ENCODE data around the gene CENPS. TPM values are rescaled to one million over a fixed set of nuclear protein-coding genes. Genes with fewer than 3 reads are reported as not detected.

The CENPS gene
- total and polyA plus RNA-seq, 2 of the 8 experiments (the other 6 are each of a cell fraction or from before 2014, with no cell fraction given) = 7.8 to 20.3 TPM

GRCh38 chr1:10437052-10437451 lies 6.8 kb downstream of the CENPS start:
- Histone ChIP-seq H3K9ac (replicated peaks in 1 of 4; ENCODE audit: extremely low read depth in 1 of 4, low read depth in 3 of 4, low read length in 3 of 4) (no peak overlapping the region), H2AFZ (ENCODE audit: low read length) (no peak overlapping the region), H3K36me3 (ENCODE audit: control insufficient read depth in 2 of 4, insufficient read depth in 4 of 4, low read length in 3 of 4) (peaks cover 0 to 5% (median 0%) of the 10 kb centered on the region in 4 experiments; a peak in 1 of 8 replicates), H3K79me1 (ENCODE audit: low read depth, low read length) (no peaks in the 10 kb centered on the region; the same call in 1 of the 2 replicates), H4K20me1 (replicated peaks in 1 of 2; ENCODE audit: control insufficient read depth in 1 of 2, insufficient read depth in 2 of 2, low read length in 2 of 2) (no peaks in the 10 kb centered on the region), H3K79me2 (ENCODE audit: control insufficient read depth in 1 of 2, insufficient read depth in 2 of 2, low read length in 2 of 2) (no peaks in the 10 kb centered on the region), H4K5ac (ENCODE audit: insufficient read length, low read depth, low read length) (no peak overlapping the region), H3K9me3 (ENCODE audit: insufficient read depth in 2 of 2, low read depth in 1 of 2, low read length in 1 of 2) (no peaks in the 10 kb centered on the region), H3K27ac (ENCODE audit: low read depth, low read length) (no peak overlapping the region), H4K8ac (ENCODE audit: extremely low read depth, insufficient read depth, low read length) (no peak overlapping the region), H3K27me3 (replicated peaks in 1 of 4; ENCODE audit: control insufficient read depth in 3 of 4, extremely low read depth in 1 of 4, insufficient read depth in 3 of 4, low read length in 3 of 4) (no peaks in the 10 kb centered on the region), H2AK5ac (ENCODE audit: low read depth, low read length) (no peak overlapping the region), H3K23ac (ENCODE audit: insufficient read length) (no peak overlapping the region), H2BK12ac (ENCODE audit: low read depth, low read length) (no peak overlapping the region), H2BK120ac (replicated peaks; ENCODE audit: low read depth, low read length) (no peak overlapping the region), H4K91ac (replicated peaks; ENCODE audit: insufficient read length, low read length) (no peak overlapping the region), H3K18ac (ENCODE audit: extremely low read depth, low read length) (no peak overlapping the region), H3K4me2 (ENCODE audit: insufficient read depth in 1 of 2, low read depth in 2 of 2, low read length in 2 of 2) (no peak overlapping the region), H3K56ac (replicated peaks; ENCODE audit: insufficient read length, low read depth, low read length) (no peak overlapping the region), H3K4me3 (ENCODE audit: extremely low read depth in 1 of 4, insufficient read depth in 2 of 4, low read depth in 3 of 4, low read length in 4 of 4) (no peak overlapping the region), H3K14ac (ENCODE audit: insufficient read length) (no peak overlapping the region), H3K4me1 (replicated peaks in 1 of 4; ENCODE audit: control insufficient read depth in 3 of 4, insufficient read depth in 4 of 4, low read length in 3 of 4) (no peaks in the 10 kb centered on the region), H2BK5ac (ENCODE audit: low read depth, low read length) (no peak overlapping the region), H2BK15ac (ENCODE audit: low read length) (no peak overlapping the region), H3K4ac (replicated peaks; ENCODE audit: insufficient read length, low read depth, low read length) (no peak overlapping the region), H2BK20ac (ENCODE audit: low read length) (no peak overlapping the region), H3K23me2 (ENCODE audit: low read depth, low read length) (no peaks in the 10 kb centered on the region; the same call in 1 of the 2 replicates)
- ChIA-PET POLR2A (ENCODE audit: partially characterized antibody) (interaction anchor here (1.0 to 2.1 kb wide), 4 partner anchors 11 to 19 kb away, joined by 4 to 9 read pairs (median 6); partner anchors contain the start of gene CORT), CTCF (ENCODE audit: partially characterized antibody) (interaction anchor here (0.6 to 10.9 kb wide), 2 partner anchors 57 to 235 kb away, joined by 8 to 132 read pairs; no protein-coding TSS in a partner anchor)
- DNase-seq (ENCODE audit: low read depth in 1 of 2, low spot score in 2 of 2) (no peak), FAIRE-seq (no peak)
- WGBS, 2 experiments (ENCODE audit: extremely low coverage in 1 of 2, insufficient coverage in 1 of 2, insufficient read length in 1 of 2, insufficient replicate concordance in 2 of 2, low coverage in 1 of 2, low lambda C conversion rate in 2 of 2, missing lambda C conversion rate in 1 of 2) = 100% methylated on average over 1 of the region's 1 CpG; no CpG with 5 or more reads in 1 of the 2 experiments
- TF ChIP-seq GTF2F1 (IDR thresholded peaks at IDR 0.05; ENCODE audit: borderline replicate concordance, low read depth, low read length) (no peak), FOSL1 (IDR thresholded peaks at IDR 0.05; ENCODE audit: insufficient read depth, low read depth, low read length) (no peak), MAFK (IDR thresholded peaks at IDR 0.05; ENCODE audit: low read depth, low read length) (no peak), RBBP5 (IDR thresholded peaks at IDR 0.05; ENCODE audit: borderline replicate concordance, low read depth, low read length) (no peak), CTCF (IDR thresholded peaks at IDR 0.05; ENCODE audit: control extremely low read depth in 1 of 3, insufficient read depth in 1 of 3, low read depth in 1 of 3, low read length in 3 of 3) (no peak), JUN (IDR thresholded peaks at IDR 0.05; ENCODE audit: low read depth, low read length) (no peak), SP1 (IDR thresholded peaks at IDR 0.05; ENCODE audit: low read depth, low read length) (no peak), EP300 (IDR thresholded peaks at IDR 0.05; ENCODE audit: borderline replicate concordance in 1 of 2, low read depth in 2 of 2, low read length in 2 of 2) (no peak), SRF (IDR thresholded peaks at IDR 0.05; ENCODE audit: low read depth, low read length) (no peak), TBP (IDR thresholded peaks at IDR 0.05; ENCODE audit: low read depth, low read length) (no peak)

All from H1 (cell line).